ENCODE measurements around the gene PCDHB7.
"Not testable (repeated sequence)": the region's sequence is repeated elsewhere in the genome, so short reads cannot be mapped to it uniquely, and the experiment has no call there.

The PCDHB7 gene

GRCh38 chr5:141172381-141173204, at the start of gene PCDHB7:
Gene PCDHB7 (plus strand): TSS chr5:141172644. CDS start chr5:141172836, 192 bp downstream.
- H3K4me3 Mint-ChIP-seq, result no peak within 1 kb of the TSS

GRCh38 chr5:141123396-141124135, 48.9 kb upstream of the PCDHB7 start:
- not testable (repeated sequence) for H3K27ac Mint-ChIP-seq (ENCODE audit: low read depth); H3K4me3 Mint-ChIP-seq; ATAC-seq (replicated peaks; ENCODE audit: extremely low read depth, poor library complexity, severe bottlenecking); H3K4me1 Mint-ChIP-seq; H3K36me3 Mint-ChIP-seq (ENCODE audit: insufficient read depth); H3K9me3 Mint-ChIP-seq; DNase-seq (ENCODE audit: low spot score in 2 of 2)
- H3K27me3 Mint-ChIP-seq, result peaks cover 32% of the 10 kb centered on the region

More at GRCh38 chr5:141172381-141173204, at the start of gene PCDHB7:
- H3K27me3 Mint-ChIP-seq, result peaks cover 54% of the 10 kb centered on the region
- DNase-seq (ENCODE audit: low spot score in 2 of 2) (no peak), ATAC-seq (replicated peaks; ENCODE audit: extremely low read depth, poor library complexity, severe bottlenecking) (no peak)
- H3K36me3 Mint-ChIP-seq (ENCODE audit: insufficient read depth), result peaks cover 2% of the 10 kb centered on the region
- H3K9me3 Mint-ChIP-seq, result no peaks in the 10 kb centered on the region
- no peaks in the 10 kb centered on the region for H3K4me1 Mint-ChIP-seq
- H3K27ac Mint-ChIP-seq (ENCODE audit: low read depth), result no peak within 1 kb of the TSS

GRCh38 chr5:141127305-141127704, 45.1 kb upstream of the PCDHB7 start:
- H3K9me3 Mint-ChIP-seq, result no peaks in the 10 kb centered on the region
- H3K36me3 Mint-ChIP-seq (ENCODE audit: insufficient read depth), result no peaks in the 10 kb centered on the region
- peaks cover 30% of the 10 kb centered on the region for H3K27me3 Mint-ChIP-seq
- no peaks in the 10 kb centered on the region for H3K4me1 Mint-ChIP-seq
- H3K27ac Mint-ChIP-seq (ENCODE audit: low read depth), result no peak overlapping the region
- DNase-seq (ENCODE audit: low spot score in 2 of 2) (no peak), ATAC-seq (replicated peaks; ENCODE audit: extremely low read depth, poor library complexity, severe bottlenecking) (no peak)
- H3K4me3 Mint-ChIP-seq, result no peak overlapping the region

- ATAC-seq (replicated peaks; ENCODE audit: extremely low read depth, poor library complexity, severe bottlenecking) (no peak), DNase-seq (ENCODE audit: low spot score in 2 of 2) (no peak)
- Mint-ChIP-seq H3K4me1 (peaks cover 7% of the 10 kb centered on the region), H3K9me3 (peaks cover 11% of the 10 kb centered on the region), H3K4me3 (peak within 1 kb of the TSS; percentile 59), H3K27ac (ENCODE audit: low read depth) (no peak within 1 kb of the TSS), H3K27me3 (peaks cover 15% of the 10 kb centered on the region), H3K36me3 (ENCODE audit: insufficient read depth) (no peaks in the 10 kb centered on the region)
These were observed 37.3 kb upstream of the PCDHB7 start, which contains the start of gene PCDHB5 for GRCh38 chr5:141135030-141135717. Gene PCDHB5 (plus strand): TSS chr5:141135206. CDS start chr5:141135435, 229 bp downstream.

- peaks cover 11% of the 10 kb centered on the region for H3K9me3 Mint-ChIP-seq
- ATAC-seq (replicated peaks; ENCODE audit: extremely low read depth, poor library complexity, severe bottlenecking) (no peak), DNase-seq (ENCODE audit: low spot score in 2 of 2) (no peak)
- no peak overlapping the region for H3K4me3 Mint-ChIP-seq
- peaks cover 15% of the 10 kb centered on the region for H3K27me3 Mint-ChIP-seq
- no peaks in the 10 kb centered on the region for H3K36me3 Mint-ChIP-seq (ENCODE audit: insufficient read depth)
- H3K4me1 Mint-ChIP-seq, result peaks cover 7% of the 10 kb centered on the region
- H3K27ac Mint-ChIP-seq (ENCODE audit: low read depth), result no peak overlapping the region
These were observed 36.7 kb upstream of the PCDHB7 start for GRCh38 chr5:141135718-141136266.

GRCh38 chr5:141137346-141137745, 35.1 kb upstream of the PCDHB7 start:
- H3K9me3 Mint-ChIP-seq, result peaks cover 11% of the 10 kb centered on the region
- ATAC-seq (replicated peaks; ENCODE audit: extremely low read depth, poor library complexity, severe bottlenecking); H3K27ac Mint-ChIP-seq (ENCODE audit: low read depth); H3K36me3 Mint-ChIP-seq (ENCODE audit: insufficient read depth); H3K4me1 Mint-ChIP-seq; H3K4me3 Mint-ChIP-seq; DNase-seq (ENCODE audit: low spot score in 2 of 2): not testable (repeated sequence)
- H3K27me3 Mint-ChIP-seq, result peaks cover 15% of the 10 kb centered on the region

GRCh38 chr5:141149812-141150211, 22.6 kb upstream of the PCDHB7 start, which contains the start of gene PCDHB6:
Gene PCDHB6 (plus strand): TSS chr5:141150057. CDS start chr5:141150258, 201 bp downstream.
- no peaks in the 10 kb centered on the region for H3K36me3 Mint-ChIP-seq (ENCODE audit: insufficient read depth)
- ATAC-seq (replicated peaks; ENCODE audit: extremely low read depth, poor library complexity, severe bottlenecking), result no peak
- H3K27ac Mint-ChIP-seq (ENCODE audit: low read depth), result no peak within 1 kb of the TSS

GRCh38 chr5:141150224-141150992, 22.0 kb upstream of the PCDHB7 start:
- no peaks in the 10 kb centered on the region for H3K36me3 Mint-ChIP-seq (ENCODE audit: insufficient read depth)
- H3K9me3 Mint-ChIP-seq, result peaks cover 6% of the 10 kb centered on the region
- no peak for ATAC-seq (replicated peaks; ENCODE audit: extremely low read depth, poor library complexity, severe bottlenecking)
- no peak overlapping the region for H3K4me3 Mint-ChIP-seq
- no peak overlapping the region for H3K27ac Mint-ChIP-seq (ENCODE audit: low read depth)
- peaks cover 61% of the 10 kb centered on the region for H3K27me3 Mint-ChIP-seq
- DNase-seq (ENCODE audit: low spot score in 2 of 2), result no peak
- H3K4me1 Mint-ChIP-seq, result no peaks in the 10 kb centered on the region

More at GRCh38 chr5:141149812-141150211, 22.6 kb upstream of the PCDHB7 start, which contains the start of gene PCDHB6:
- Mint-ChIP-seq H3K27me3 (peaks cover 64% of the 10 kb centered on the region), H3K4me1 (no peaks in the 10 kb centered on the region), H3K4me3 (no peak within 1 kb of the TSS), H3K9me3 (peaks cover 6% of the 10 kb centered on the region)
- DNase-seq (ENCODE audit: low spot score in 2 of 2), result no peak

GRCh38 chr5:141150993-141151325, 21.5 kb upstream of the PCDHB7 start:
- Mint-ChIP-seq H3K27me3 (peaks cover 61% of the 10 kb centered on the region), H3K4me1 (no peaks in the 10 kb centered on the region)

GRCh38 chr5:141151632-141152031, 20.8 kb upstream of the PCDHB7 start:
- H3K9me3 Mint-ChIP-seq; H3K4me1 Mint-ChIP-seq; DNase-seq (ENCODE audit: low spot score in 2 of 2); ATAC-seq (replicated peaks; ENCODE audit: extremely low read depth, poor library complexity, severe bottlenecking); H3K27ac Mint-ChIP-seq (ENCODE audit: low read depth); H3K4me3 Mint-ChIP-seq; H3K36me3 Mint-ChIP-seq (ENCODE audit: insufficient read depth): not testable (repeated sequence)
- peaks cover 61% of the 10 kb centered on the region for H3K27me3 Mint-ChIP-seq

More at GRCh38 chr5:141150993-141151325, 21.5 kb upstream of the PCDHB7 start:
- Mint-ChIP-seq H3K9me3 (peaks cover 6% of the 10 kb centered on the region), H3K36me3 (ENCODE audit: insufficient read depth) (no peaks in the 10 kb centered on the region), H3K27ac (ENCODE audit: low read depth) (no peak overlapping the region), H3K4me3 (no peak overlapping the region)
- no peak for DNase-seq (ENCODE audit: low spot score in 2 of 2)
- no peak for ATAC-seq (replicated peaks; ENCODE audit: extremely low read depth, poor library complexity, severe bottlenecking)

GRCh38 chr5:141152096-141152495, 20.3 kb upstream of the PCDHB7 start:
- not testable (repeated sequence) for H3K27ac Mint-ChIP-seq (ENCODE audit: low read depth); DNase-seq (ENCODE audit: low spot score in 2 of 2); H3K4me3 Mint-ChIP-seq; H3K9me3 Mint-ChIP-seq; ATAC-seq (replicated peaks; ENCODE audit: extremely low read depth, poor library complexity, severe bottlenecking); H3K4me1 Mint-ChIP-seq; H3K36me3 Mint-ChIP-seq (ENCODE audit: insufficient read depth)
- peaks cover 60% of the 10 kb centered on the region for H3K27me3 Mint-ChIP-seq

Data from central memory CD8-positive, alpha-beta T cell (primary cell).